OCI-LY7 (cell line): ENCODE results near the gene PLXNA4. TPM values are rescaled to one million over a fixed set of nuclear protein-coding genes. Genes with fewer than 3 reads are reported as not detected.

Experiments
- BruUV-seq: library from RNA; stranded (reverse); fragments of 400-500 nt; replicated peaks from 2 replicates; lab custom pipeline; 2021; lab: Mats Ljungman, UMichigan
- CTCF ChIA-PET: fragments of 300-600 bp; sonication (Branson Sonifier 250); formaldehyde crosslinking; loops from one replicate; lab custom pipeline; 2022; ENCODE audit warnings: antibody characterized with exemption; ENCODE audit not compliant: unreplicated experiment; lab: Charles Lee
- POLR2A ChIA-PET: fragments of 300-600 bp; sonication (Branson Sonifier 250); formaldehyde crosslinking; loops from one replicate; lab custom pipeline; 2022; ENCODE audit warnings: antibody characterized with exemption; lab: Charles Lee
- DNase-seq: peaks from one replicate; pipeline ENCODE4 v3.0.0-alpha.2; 2015; ENCODE audit warnings: low spot score
- H2AFZ ChIP-seq: fragments of 200-600 bp; sonication (generic), shearing (Covaris generic); 2 replicates; pipeline ENCODE4 v1.6.1; 2014; ENCODE audit warnings: mild to moderate bottlenecking, antibody characterized with exemption, low read length, moderate library complexity
- H3K27ac ChIP-seq: fragments of 200-600 bp; sonication (generic); 2 replicates; pipeline ENCODE4 v1.5.1; 2014; ENCODE audit warnings: mixed run types, low read depth, mild to moderate bottlenecking, moderate library complexity, low read length, inconsistent platforms; ENCODE audit not compliant: poor library complexity, severe bottlenecking
- H3K36me3 ChIP-seq: fragments of 200-600 bp; sonication (generic); 2 replicates; pipeline ENCODE4 v1.6.1; 2014; ENCODE audit warnings: mild to moderate bottlenecking, antibody characterized with exemption, low read length, moderate library complexity, mixed read lengths; ENCODE audit not compliant: insufficient read depth
- H3K4me1 ChIP-seq: fragments of 200-600 bp; sonication (generic); 2 replicates; pipeline ENCODE4 v1.5.1; 2014; ENCODE audit warnings: mild to moderate bottlenecking, low read length; ENCODE audit not compliant: insufficient read depth, poor library complexity, severe bottlenecking
- H3K4me2 ChIP-seq: fragments of 200-600 bp; sonication (generic); 2 replicates; pipeline ENCODE4 v1.6.1; 2014; ENCODE audit warnings: mild to moderate bottlenecking, low read length
- H3K4me3 ChIP-seq: fragments of 200-600 bp; sonication (generic); 2 replicates; pipeline ENCODE4 v1.5.1; 2014; ENCODE audit warnings: mild to moderate bottlenecking, low read depth, low read length; ENCODE audit not compliant: poor library complexity, severe bottlenecking
- H3K79me2 ChIP-seq: fragments of 200-600 bp; sonication (generic); 2 replicates; pipeline ENCODE4 v1.6.1; 2016; ENCODE audit warnings: low read depth, mild to moderate bottlenecking, low read length, moderate library complexity, mixed read lengths; ENCODE audit not compliant: insufficient read depth
- H3K9me2 ChIP-seq: fragments of 200-600 bp; sonication (generic); 2 replicates; pipeline ENCODE4 v1.6.1; 2016; ENCODE audit warnings: mild to moderate bottlenecking, low read length, mixed read lengths; ENCODE audit not compliant: insufficient read depth
- H3K9me3 ChIP-seq: fragments of 200-600 bp; sonication (generic); 2 replicates; pipeline ENCODE4 v1.6.1; 2014; ENCODE audit warnings: mild to moderate bottlenecking, mixed run types, low read length, mixed read lengths
- H4K20me1 ChIP-seq: fragments of 200-600 bp; sonication (generic); 2 replicates; pipeline ENCODE4 v1.6.1; 2014; ENCODE audit warnings: mild to moderate bottlenecking, antibody characterized with exemption, low read length, moderate library complexity, mixed read lengths; ENCODE audit not compliant: insufficient read depth
- EZH2phosphoT487 ChIP-seq: fragments of 200-600 bp; sonication (generic); IDR thresholded peaks from 2 replicates; pipeline ENCODE4 v1.6.1; 2018; ENCODE audit warnings: low read depth, borderline replicate concordance, mild to moderate bottlenecking, mixed run types, antibody characterized with exemption, low read length, moderate library complexity, mixed read lengths
- intact Hi-C: fragments of 100-400 bp; cut with micrococcal nuclease; formaldehyde crosslinking; loops from one replicate; pipeline ENCODE4 v1.10.0; 2022; ENCODE audit not compliant: unreplicated experiment
- total RNA-seq, 2 experiments: library from RNA; depleted of rRNA in 1 of 2; stranded (reverse); fragments of >200 nt in 1 of 2; shearing (Covaris generic) in 1 of 2; gene quantifications; 2 replicates each; pipeline ENCODE4 v1.2.3, GENCODE V29; 2014 to 2022
- TF ChIP-seq, protein P1 (sequence below): fragments of 200-600 bp; sonication (generic); conservative IDR thresholded peaks from 2 replicates; pipeline ENCODE4 v1.5.1; 2014; ENCODE audit warnings: mild to moderate bottlenecking, antibody characterized with exemption, low read length, moderate library complexity, mixed read lengths

The PLXNA4 gene
- total RNA-seq, 2 experiments from 2014 or later: not detected

DNA sequence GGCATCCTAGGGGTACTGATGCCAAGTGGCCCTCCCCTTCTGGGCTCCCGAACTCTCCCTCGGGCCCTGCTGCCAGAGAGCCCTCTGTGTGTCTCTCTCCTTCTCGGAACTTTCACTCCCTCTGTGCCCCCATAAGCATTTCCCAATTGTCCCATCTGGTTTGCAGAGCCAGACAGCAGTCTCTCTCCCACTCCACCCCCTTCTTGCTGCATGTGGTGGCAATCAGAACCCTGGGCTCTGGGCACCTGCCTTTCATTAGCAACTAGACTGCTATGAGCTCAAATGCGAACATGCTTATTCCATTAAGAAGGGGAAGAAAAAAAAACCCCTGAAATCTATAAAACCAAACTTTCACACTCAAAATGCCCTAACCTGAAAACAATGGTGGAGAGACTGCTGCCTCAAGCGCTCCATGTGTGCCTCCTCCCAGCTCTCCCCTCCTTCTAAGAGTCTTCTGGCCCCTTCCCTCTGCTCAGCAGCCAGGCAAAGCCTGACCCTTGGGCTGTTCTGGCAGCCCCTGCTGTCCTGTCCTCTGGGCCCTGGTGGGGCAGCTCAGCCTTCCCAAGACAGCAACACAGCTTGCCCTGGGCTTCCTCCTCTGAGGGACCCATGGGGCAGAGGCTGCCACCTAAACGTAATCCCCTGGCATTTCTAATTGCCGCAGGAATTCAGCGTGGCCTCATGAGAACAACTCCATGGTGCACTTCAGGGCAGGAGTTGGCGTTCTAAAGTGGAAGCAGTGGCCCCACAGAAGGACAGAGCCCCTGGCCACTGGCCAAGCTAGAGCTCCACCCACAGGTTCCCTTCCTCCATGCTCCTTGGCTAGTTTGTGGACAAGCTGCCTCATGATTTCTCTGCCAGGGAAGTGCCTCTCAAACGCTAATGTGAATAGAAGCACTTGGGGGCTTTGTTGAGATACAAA is 415.4 kb downstream of the PLXNA4 start:
- no peaks in the 10 kb centered on the region for H3K4me1 ChIP-seq

GRCh38 chr7:132158841-132159240 is 417.4 kb downstream of the PLXNA4 start:
- no peaks in the 10 kb centered on the region for H3K4me1 ChIP-seq
- no peaks in the 10 kb centered on the region for H3K79me2 ChIP-seq
- no peaks in the 10 kb centered on the region for H4K20me1 ChIP-seq
- no TSS peak for BruUV-seq
- TF ChIP-seq, protein P1, sequence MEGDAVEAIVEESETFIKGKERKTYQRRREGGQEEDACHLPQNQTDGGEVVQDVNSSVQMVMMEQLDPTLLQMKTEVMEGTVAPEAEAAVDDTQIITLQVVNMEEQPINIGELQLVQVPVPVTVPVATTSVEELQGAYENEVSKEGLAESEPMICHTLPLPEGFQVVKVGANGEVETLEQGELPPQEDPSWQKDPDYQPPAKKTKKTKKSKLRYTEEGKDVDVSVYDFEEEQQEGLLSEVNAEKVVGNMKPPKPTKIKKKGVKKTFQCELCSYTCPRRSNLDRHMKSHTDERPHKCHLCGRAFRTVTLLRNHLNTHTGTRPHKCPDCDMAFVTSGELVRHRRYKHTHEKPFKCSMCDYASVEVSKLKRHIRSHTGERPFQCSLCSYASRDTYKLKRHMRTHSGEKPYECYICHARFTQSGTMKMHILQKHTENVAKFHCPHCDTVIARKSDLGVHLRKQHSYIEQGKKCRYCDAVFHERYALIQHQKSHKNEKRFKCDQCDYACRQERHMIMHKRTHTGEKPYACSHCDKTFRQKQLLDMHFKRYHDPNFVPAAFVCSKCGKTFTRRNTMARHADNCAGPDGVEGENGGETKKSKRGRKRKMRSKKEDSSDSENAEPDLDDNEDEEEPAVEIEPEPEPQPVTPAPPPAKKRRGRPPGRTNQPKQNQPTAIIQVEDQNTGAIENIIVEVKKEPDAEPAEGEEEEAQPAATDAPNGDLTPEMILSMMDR: no peak
- no peak for TF ChIP-seq EZH2phosphoT487
- no peak for DNase-seq
- H3K9me2 ChIP-seq: no peaks in the 10 kb centered on the region
- no peak overlapping the region for H3K27ac ChIP-seq
- no peaks in the 10 kb centered on the region for H3K9me3 ChIP-seq
- ChIA-PET CTCF (no interaction called here), POLR2A (no interaction called here)
- H3K4me3 ChIP-seq: no peak overlapping the region
- H2AFZ ChIP-seq: no peak overlapping the region
- intact Hi-C loops: no loop called here
- no peaks in the 10 kb centered on the region for H3K36me3 ChIP-seq
- H3K4me2 ChIP-seq: no peak overlapping the region

More for the DNA sequence above, 415.4 kb downstream of the PLXNA4 start:
- Histone ChIP-seq H2AFZ (no peak overlapping the region), H3K27ac (no peak overlapping the region), H3K79me2 (no peaks in the 10 kb centered on the region), H3K4me3 (no peak overlapping the region), H3K9me3 (no peaks in the 10 kb centered on the region), H3K4me2 (no peak overlapping the region), H4K20me1 (no peaks in the 10 kb centered on the region), H3K36me3 (no peaks in the 10 kb centered on the region), H3K9me2 (no peaks in the 10 kb centered on the region)
- BruUV-seq: no TSS peak
- DNase-seq: no peak
- POLR2A ChIA-PET: no interaction called here
- intact Hi-C loops: no loop called here
- TF ChIP-seq EZH2phosphoT487: no peak
- TF ChIP-seq, protein P1: no peak
- CTCF ChIA-PET: no interaction called here

GRCh38 chr7:132158166-132158565 is 418.1 kb downstream of the PLXNA4 start:
- Histone ChIP-seq H3K9me2 (no peaks in the 10 kb centered on the region), H2AFZ (no peak overlapping the region), H3K4me2 (no peak overlapping the region), H3K4me1 (no peaks in the 10 kb centered on the region), H3K27ac (no peak overlapping the region), H3K79me2 (no peaks in the 10 kb centered on the region), H3K4me3 (no peak overlapping the region), H4K20me1 (no peaks in the 10 kb centered on the region), H3K36me3 (no peaks in the 10 kb centered on the region), H3K9me3 (no peaks in the 10 kb centered on the region)
- no peak for DNase-seq
- TF ChIP-seq EZH2phosphoT487: no peak
- TF ChIP-seq, protein P1: no peak
- POLR2A ChIA-PET: no interaction called here
- CTCF ChIA-PET: no interaction called here
- intact Hi-C loops: no loop called here
- no TSS peak for BruUV-seq
